Activated CD4-positive, alpha-beta T cell treated with anti-CD3 and anti-CD28 coated beads for 48 hours (primary cell): ENCODE measurements around the gene SIVA1.

ENCODE experiments used
- DNase-seq: peaks from one replicate; pipeline ENCODE4 v3.0.0-alpha.2; 2020

The SIVA1 gene

DNA sequence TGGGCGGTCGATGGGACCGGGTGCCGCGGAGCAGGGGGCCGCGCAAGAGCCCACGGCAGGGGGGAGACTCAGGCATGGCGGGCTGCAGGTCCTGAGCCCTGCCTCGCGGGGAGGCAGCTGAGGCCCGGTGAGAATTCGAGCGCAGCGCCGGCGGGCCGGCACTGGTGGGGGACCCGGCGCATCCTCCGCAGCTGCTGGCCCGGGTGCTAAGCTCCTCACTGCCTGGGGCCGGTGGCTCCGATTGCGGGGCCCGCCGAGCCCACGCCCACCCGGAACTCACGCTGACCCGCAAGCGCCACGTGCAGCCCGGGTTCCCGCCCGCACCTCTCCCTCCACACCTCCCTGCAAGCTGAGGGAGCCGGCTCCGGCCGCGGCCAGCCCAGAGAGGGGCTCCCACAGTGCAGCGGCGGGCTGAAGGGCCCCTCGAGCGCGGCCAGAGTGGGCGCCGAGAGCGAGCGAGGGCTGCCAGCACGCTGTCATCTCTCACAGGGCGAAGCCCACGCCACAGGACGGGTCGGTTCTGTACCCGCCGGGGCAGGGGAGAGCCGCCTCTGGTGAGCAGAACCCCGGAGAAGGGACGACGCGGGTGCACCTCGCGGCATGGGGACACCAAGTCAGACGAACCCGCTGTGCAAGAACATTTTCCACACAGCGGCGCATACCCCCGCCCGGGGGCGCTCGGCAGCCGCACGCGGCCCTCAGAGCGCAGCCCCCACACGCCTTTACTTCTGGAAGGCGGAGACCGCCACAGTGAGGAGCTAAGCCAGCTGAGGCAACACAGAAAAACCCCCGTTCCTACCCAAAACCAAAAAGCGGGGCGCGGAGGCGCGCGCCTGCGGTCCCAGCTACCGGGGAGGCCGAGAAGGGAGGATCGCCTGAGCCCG is 1.2 kb upstream of the SIVA1 start:
- no peak for DNase-seq

- DNase-seq = no peak
Observed at GRCh38 chr14:104752423-104752734, 568 bp upstream of the SIVA1 start.

DNA sequence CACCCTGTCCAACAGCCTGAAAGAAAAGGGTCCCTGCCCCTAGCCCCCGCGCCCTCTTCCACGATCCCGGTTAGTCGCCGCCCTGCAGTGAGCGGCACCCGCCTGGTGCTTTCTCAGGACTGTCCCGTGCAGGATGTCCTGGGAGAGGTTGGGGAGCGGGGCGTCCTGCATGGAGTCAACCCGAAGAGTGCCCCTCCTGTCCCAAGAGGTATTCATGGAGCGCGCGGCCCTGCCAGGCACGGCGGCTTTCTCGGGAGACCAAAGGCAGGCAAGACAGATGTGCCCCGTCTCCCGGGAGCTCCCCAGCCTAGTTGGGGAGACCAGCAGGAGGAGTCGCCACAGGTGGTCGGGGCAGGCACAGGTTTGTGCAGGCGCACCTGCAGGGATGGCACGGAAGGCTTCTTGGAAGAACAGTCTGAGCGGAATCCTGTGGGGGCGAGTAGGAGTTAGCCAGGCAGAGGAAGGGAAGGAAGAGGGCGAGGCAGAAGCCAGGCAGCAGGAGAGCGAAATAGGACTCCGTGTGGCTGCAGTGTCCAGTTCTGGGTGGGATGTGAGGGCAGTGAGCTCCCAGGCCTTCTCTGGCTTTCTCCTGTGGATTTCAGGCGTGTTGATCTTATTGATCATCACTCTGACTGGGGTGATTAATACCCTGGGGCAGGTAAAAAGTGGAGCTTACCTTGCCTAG is 723 bp downstream of the SIVA1 start:
- peak; percentile 22 for DNase-seq

GRCh38 chr14:104754213-104754851 is 1.4 kb downstream of the SIVA1 start:
- DNase-seq = no peak

DNA sequence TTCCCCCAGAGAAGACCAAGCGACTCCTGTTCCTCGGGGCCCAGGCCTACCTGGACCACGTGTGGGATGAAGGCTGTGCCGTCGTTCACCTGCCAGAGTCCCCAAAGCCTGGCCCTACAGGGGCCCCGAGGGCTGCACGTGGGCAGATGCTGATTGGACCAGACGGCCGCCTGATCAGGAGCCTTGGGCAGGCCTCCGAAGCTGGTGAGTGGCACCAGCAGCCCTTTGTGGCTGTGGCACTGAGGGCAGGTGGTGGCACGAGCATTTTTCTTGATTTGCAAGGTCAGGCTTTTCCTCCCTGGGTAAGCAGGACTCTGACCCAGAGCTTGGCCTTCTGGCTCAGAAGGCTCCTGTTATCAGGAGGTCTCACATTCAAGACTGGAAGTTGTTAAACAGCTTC is 2.7 kb downstream of the SIVA1 start:
- DNase-seq = no peak

- no peak for DNase-seq
Observed at GRCh38 chr14:104756477-104757237, 3.7 kb downstream of the SIVA1 start.

GRCh38 chr14:104757238-104757585 is 4.3 kb downstream of the SIVA1 start:
- DNase-seq = no peak

- no peak for DNase-seq
Observed at GRCh38 chr14:104757681-104758392, 4.9 kb downstream of the SIVA1 start.

DNA sequence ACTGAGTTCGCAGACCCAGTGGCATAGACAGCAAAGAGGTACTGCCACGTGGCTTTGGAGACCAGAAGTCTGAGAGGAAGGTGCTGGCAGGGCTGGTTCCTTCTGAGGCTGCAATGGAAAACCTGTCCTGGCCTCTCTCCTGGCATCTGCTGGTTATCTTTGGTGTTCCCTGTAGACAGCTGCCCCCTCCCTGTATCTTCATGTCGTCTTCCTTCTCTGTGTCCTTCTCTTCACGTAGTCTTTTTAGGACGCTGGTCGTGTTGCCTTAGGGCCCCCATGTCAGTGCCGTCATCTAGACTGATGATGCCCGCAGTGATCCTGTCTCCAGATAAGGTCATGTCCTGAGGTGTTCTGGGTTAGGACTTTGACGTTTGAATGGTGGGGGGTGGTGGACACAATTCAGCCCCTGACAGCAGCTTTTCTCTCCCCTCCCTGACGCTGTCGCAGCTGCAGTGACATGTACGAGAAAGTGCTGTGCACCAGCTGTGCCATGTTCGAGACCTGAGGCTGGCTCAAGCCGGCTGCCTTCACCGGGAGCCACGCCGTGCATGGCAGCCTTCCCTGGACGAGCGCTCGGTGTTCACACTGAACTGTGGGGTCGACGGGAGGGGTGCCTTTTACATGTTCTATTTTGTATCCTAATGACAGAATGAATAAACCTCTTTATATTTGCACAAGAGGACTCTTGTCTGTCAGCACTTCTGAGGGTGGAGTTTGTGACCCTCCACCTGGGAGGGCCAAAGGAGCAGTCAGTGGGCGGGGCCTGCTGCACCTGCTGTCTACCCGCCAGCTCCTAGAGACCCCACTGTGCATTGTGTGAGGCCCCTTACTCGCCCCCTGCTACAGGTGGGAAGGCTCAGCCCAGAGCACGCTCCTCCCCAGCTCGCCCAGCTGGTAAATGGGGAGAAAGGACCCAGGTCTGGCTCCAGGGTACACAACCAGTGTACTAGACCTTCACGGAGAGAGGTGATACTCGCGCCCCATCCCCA is 6.3 kb downstream of the SIVA1 start:
- no peak for DNase-seq

DNA sequence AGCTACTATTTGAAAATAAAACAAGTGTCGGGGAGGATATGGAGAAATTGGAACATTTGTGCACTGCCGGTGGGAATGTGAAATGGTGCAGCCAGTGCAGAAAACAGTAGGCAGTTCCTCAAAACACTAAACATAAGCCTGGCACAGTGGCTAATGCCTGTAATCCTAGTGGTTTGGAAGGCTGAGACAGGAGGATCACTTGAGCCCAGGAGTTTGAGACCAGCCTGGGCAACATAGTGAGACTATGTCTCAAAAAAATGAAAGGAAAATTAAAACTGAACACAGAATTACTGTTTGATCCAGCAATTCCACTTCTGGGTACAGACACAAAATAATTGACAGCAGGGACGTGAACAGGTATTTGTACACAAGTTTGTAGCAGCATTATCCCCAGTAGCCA is 12.6 kb downstream of the SIVA1 start:
- DNase-seq = no peak

GRCh38 chr14:104766256-104766862 is 13.4 kb downstream of the SIVA1 start:
- no peak for DNase-seq

DNA sequence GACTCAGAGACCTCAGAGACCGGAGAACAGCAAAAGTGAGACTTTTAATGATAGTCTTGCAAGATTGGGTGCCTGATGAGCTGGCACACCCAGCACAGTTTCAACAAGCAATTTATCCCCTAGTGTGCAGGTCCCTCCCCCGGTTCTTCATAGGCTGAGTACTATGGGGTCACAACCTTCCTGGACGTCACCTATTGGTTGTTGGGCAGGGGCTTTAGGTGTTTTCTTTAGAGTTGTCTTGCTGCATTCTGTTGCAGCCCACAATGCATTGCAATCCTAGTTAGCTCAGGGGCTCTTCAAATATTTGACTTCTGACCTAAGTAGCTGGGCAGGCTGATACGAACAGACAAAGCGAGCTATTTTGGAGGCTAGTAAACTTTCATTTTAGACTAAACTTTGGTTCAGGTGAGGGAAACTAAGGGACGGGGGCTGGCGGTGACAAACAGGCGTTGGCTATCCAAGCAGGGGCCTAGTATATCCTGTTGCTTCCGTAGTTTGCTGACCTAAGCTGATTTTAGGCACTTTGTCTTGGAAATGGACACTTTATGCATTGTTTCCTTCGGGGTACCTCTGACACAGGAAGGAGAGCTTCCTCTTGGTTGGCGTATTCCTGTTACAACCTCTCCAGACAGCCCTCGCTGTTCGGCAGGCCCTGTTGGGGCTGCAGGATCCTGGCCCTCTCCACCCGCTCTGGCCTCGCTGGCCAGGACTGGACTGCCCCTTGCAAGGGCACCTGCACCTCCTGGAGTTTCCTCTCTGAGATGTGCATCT is 14.1 kb downstream of the SIVA1 start:
- DNase-seq = no peak

DNA sequence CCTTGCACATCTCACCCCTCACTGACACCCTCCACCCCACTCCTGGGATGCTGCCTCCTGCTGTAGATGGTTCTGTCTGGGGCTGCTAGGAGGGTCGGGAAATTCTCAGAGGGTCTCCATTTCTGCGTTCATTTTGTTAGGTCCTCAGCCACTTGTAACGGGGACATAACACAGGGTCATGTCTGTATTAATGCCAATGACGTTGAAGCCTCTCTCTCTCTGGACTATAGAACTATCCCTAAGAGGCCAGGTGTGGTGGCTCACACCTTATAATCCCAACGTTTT is 14.6 kb downstream of the SIVA1 start:
- DNase-seq = no peak

GRCh38 chr14:104768437-104769323 is 15.7 kb downstream of the SIVA1 start:
- peak; percentile 94 for DNase-seq

GRCh38 chr14:104769324-104770071 is 16.6 kb downstream of the SIVA1 start:
- no peak for DNase-seq

DNA sequence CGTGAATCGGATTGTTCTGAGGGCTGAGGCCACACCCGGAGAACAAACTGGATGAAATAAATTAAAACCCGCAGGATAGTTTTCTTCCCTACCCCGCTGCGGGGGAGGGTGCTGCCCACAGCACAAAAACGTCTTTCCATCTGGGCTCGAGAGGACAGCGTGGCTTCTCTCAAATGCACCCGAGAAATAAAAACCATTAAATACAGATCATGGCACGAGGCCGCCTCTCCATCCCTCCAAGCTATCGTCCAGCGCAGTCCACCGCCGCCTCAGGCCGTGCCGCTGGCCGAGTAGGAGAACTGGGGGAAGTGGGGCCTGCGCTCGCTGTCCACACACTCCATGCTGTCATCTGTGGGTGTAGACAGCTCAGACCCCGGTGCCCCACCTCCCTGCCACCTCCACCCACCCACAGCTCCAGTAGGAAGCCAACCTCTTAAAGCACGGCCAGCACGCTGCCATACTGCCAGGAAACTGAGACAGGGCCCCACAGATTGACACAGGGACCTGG is 17.2 kb downstream of the SIVA1 start:
- no peak for DNase-seq

DNA sequence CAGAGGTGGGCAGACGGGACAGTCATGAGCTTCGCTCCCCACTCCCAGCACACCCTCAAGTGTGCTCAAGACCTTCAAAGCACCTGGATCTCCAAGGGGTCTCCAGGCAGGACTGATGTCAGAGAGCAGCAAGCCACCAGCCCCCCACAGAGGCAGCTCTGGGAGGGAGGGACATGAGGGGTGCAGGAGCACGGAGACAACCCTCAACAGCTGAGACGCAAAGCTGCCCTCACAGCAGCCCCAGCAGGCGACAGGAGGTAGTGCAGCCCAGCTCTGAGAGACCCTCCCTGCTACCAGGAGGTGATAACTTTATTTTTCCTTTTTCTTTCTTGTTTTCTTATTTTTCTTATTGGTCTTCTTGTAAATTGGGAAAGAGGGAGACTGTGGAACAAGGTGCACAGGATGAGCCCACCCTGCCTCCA is 17.9 kb downstream of the SIVA1 start:
- DNase-seq = peak; percentile 60

GRCh38 chr14:104771374-104771773 is 18.4 kb downstream of the SIVA1 start:
- DNase-seq = no peak
